ENCODE measurements around the gene RNF151.
A peak's percentile ranks its signal among the peaks of the same experiment; 100 is the strongest.
"Not testable (repeated sequence)": the region's sequence is repeated elsewhere in the genome, so short reads cannot be mapped to it uniquely, and the experiment has no call there.

RNF151 gene

GRCh38 chr16:1966460-1966859 lies at the start of gene RNF151:
RNF151 (plus strand) TSS chr16:1966856; CDS start chr16:1966882, 26 bp downstream.
- DNase-seq (ENCODE audit: low read depth, low spot score): no peak

DNA sequence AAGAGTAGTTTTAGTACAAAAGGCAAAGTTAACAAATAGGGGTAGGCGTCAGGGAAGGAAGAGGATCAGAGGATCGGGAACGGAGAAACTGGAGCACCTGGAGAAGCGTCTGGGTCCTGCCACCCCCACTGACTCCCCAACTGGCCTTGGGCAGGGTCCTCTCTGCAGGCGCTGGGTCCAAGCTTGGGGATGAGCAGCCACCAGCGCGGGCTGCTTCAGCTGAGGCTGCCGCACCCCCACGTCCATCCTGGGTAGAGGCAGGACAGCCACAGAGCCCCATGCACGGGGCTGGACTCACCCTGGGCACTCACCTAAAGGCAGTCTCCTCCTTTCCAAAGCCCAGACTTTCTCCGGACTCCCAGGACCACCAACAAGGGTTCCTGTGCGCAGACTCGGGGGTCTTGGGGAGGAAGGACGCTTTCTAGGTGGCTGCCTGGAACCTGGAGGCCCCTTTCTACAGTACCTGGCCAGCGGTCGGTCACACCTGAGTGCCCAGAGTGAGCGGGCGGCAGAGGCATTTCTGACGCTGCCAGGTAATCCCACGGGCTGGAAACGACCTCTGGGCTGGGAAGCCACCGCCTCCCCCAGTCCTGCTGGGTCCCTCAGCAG lies 49.5 kb upstream of the RNF151 start:
- no peak for DNase-seq (ENCODE audit: low read depth, low spot score)

- DNase-seq (ENCODE audit: low read depth, low spot score): no peak
Observed at GRCh38 chr16:1917665-1918350, 48.8 kb upstream of the RNF151 start.

GRCh38 chr16:1918351-1919326 lies 48.0 kb upstream of the RNF151 start, which contains the start of gene HS3ST6:
HS3ST6 (minus strand) TSS chr16:1918415; CDS start chr16:1918323, 92 bp downstream.
- DNase-seq (ENCODE audit: low read depth, low spot score): no peak

DNA sequence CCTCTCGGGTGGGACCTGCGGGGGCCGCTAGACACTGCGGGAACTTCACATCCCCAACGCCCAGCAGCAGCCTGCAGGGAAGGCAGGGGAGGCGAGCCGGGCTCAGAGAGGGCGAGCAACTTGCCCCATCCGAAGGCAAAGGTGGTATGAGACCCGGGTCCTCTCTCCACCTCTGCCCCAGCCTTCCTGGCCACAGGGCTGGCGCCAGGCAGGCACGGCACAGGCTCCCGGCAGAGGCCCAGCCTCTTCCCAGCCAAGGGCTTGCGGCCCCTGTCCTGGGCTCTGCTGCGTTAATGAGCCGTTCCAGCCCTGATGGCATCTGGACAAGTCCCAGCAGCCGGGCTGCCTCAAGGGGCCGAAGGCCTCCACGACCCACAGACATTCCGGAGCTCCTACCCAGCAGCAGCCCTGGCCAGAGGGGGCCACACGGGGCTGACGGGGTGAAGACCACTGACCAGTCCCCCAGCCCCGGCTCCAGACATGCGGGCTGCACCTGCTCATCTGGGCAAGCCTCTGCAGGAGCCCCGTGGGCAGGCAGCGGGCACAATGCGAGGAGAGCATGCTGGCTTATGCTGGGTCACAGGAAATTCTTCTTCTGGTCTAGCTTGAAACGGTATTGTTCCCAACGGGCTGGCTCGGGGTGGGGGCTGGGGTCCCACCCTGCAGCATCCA lies 47.2 kb upstream of the RNF151 start:
- DNase-seq (ENCODE audit: low read depth, low spot score): no peak

GRCh38 chr16:1920122-1920521 lies 46.5 kb upstream of the RNF151 start:
- not testable (repeated sequence) for DNase-seq (ENCODE audit: low read depth, low spot score)

GRCh38 chr16:1920727-1921171 lies 45.9 kb upstream of the RNF151 start:
- no peak for DNase-seq (ENCODE audit: low read depth, low spot score)

DNA sequence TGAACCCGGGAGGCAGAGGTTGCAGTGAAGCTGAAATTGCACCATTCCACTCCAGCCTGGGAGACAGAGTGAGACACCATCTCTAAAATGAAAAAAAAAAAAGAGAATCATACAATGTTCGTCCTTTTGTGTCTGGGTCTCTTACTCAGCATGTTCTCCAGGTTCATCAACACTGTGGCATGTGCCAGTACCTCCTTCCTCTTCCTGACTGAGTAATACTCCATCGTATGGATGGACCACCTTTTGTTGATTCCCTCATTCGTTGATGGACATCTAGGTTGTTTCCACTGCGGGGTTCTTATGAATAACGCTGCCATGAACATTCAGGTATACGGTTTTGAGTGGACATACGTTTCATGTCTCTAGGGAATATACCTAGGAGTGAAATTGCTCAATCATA lies 44.3 kb upstream of the RNF151 start:
- DNase-seq (ENCODE audit: low read depth, low spot score): no peak

- DNase-seq (ENCODE audit: low read depth, low spot score): no peak
Observed at GRCh38 chr16:1923299-1924034, 43.2 kb upstream of the RNF151 start.

- DNase-seq (ENCODE audit: low read depth, low spot score): no peak
Observed at GRCh38 chr16:1924095-1924494, 42.6 kb upstream of the RNF151 start.

- no peak for DNase-seq (ENCODE audit: low read depth, low spot score)
Observed at GRCh38 chr16:1926271-1926670, 40.4 kb upstream of the RNF151 start.

GRCh38 chr16:1929105-1929504 lies 37.6 kb upstream of the RNF151 start:
- no peak for DNase-seq (ENCODE audit: low read depth, low spot score)

DNA sequence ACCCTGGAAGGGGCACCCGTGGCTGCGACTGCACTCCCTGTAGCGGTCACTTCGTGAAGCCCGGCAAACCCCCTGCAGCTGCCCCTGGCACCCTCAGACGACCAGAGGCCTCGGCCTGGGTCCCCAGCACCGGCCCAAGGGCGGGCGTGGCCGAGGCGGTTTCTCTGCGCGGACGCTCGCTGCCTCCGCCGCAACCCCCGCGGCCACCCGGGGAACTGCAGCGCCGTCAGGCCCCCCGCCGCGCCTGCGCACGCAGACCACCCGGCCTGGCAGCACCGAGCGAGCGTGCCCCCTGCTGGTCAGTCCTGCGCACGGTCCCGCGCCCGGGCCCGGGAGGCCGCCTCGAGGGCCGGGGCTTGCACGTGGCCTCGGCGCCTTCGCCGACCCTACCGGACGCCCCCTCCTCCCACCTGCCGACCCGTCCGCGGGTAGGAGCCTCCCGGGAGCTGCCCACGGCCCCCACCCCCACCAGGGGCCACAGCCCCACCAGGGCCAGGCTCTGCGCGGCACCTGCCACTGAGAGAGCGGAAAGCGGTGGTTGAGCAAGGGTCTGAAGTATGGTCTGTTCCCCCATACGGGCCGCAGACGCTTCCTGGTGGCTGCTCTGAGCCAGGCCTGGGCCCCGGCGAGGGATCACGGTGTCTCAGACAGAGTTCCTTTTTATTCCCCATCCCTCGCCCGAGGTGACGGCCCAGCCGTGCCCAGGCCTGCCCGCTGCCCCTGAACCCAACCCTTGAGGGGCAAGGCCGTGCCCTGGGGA lies 36.9 kb upstream of the RNF151 start:
- DNase-seq (ENCODE audit: low read depth, low spot score): peak; percentile 85

DNA sequence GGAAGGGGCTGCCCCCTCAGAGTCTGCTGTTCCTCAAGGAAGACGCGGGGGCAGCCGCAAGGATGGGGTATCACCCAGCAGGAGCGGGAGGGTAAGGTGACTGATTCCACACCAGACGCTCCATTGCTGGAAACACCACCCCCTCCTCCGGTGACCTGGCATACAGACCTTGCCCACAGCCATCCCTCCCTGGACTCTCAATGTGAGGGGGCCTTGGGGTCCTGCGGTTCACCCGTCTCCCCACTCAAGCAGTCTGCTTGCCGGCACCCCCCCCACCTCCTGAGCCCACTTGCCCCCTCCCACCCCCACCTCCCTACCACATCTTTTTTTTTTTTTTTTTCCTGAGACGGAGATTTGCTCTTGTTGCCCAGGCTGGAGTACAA lies 36.3 kb upstream of the RNF151 start:
- no peak for DNase-seq (ENCODE audit: low read depth, low spot score)

- DNase-seq (ENCODE audit: low read depth, low spot score): no peak
Observed at GRCh38 chr16:1932050-1933028, 34.3 kb upstream of the RNF151 start.

DNA sequence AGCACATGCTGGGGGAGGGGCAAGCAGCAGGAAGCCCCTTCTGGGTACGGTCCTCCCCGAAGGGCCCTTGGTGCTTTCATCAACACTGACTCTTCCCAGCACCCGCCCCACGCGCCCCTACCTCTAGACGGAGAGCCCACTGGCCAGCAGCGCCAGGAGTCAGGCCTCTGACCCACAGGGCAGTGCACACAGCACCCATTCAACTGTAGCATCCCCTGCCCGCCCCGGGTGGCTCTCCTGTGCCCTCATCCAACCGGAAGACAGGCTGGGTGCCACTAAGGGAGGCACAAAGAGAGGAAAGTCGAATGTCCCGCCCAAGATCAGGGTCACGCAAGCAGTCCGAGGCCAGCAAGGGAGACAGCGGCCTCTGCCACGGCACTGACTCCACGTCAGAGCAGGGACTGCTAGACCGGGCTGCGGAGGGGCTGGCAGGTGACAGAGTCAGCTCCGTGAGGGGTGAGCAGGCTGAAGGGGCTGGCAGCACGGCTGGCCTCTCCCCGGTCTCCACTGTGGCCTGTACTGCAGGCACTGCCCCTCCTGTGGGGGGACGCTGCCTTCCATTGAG lies 33.5 kb upstream of the RNF151 start:
- no peak for DNase-seq (ENCODE audit: low read depth, low spot score)

- no peak for DNase-seq (ENCODE audit: low read depth, low spot score)
Observed at GRCh38 chr16:1936945-1937479, 29.6 kb upstream of the RNF151 start.

DNA sequence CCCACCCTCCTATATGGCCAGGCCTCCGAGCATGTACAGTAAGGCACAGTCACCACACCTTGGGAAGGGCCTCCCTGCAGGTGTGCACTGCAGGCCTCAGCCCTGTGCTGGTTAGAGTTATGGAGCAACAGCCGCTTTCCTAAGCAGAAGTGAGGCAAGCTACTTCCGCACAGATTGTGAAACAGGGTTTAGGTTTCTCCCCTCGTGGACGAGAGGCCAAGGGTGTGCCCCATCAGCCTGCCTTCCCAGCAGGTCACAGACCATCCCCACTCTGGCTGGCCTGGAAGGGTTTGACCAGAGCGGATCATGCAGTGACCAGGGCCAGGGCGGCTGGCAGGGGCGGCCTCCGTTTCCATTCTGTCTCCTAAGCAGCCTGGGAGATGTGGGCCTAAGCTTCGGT lies 28.3 kb upstream of the RNF151 start:
- no peak for DNase-seq (ENCODE audit: low read depth, low spot score)

All from activated CD4-positive, CD25-positive, alpha-beta regulatory T cell treated with anti-CD3 and anti-CD28 coated beads, Interleukin-2, amount 50 U/mL, for 16 hours (primary cell).